A549 (cell line): ENCODE results near the gene WNT9A. TPM values are rescaled to one million over a fixed set of nuclear protein-coding genes. Genes with fewer than 3 reads are reported as not detected.

Experiments
- ATAC-seq, 2 experiments: fragments of 200-7000 bp in 1 of 2; fragments of >200 bp in 1 of 2; cut with Nextera tagmentation in 1 of 2; cut with Tn5 transposase in 1 of 2; 3 replicates each; pipeline versions ENCODE4 v1.8.0 to v1.9.1; 2018 to 2020; ENCODE audit warnings: mild to moderate bottlenecking in 1 of 2, moderate library complexity in 1 of 2
- CTCF ChIA-PET: fragments of 300-600 bp; sonication (Branson Sonifier 250); formaldehyde crosslinking; extraction: SDS; loops from one replicate; lab custom pipeline; 2021; ENCODE audit warnings: antibody characterized with exemption, inconsistent platforms; lab: Yijun Ruan, JAX
- POLR2A ChIA-PET: fragments of 350-600 bp; formaldehyde crosslinking; extraction: SDS; loops from one replicate; lab custom pipeline; 2021; ENCODE audit warnings: antibody characterized with exemption, inconsistent platforms; lab: Yijun Ruan, JAX
- DNase-seq, 2 experiments: peaks; one replicate each; pipeline versions ENCODE4 v3.0.0 to v3.0.0-alpha.2; 2011 to 2016; ENCODE audit warnings: low read depth in 1 of 2, low spot score in 1 of 2
- FAIRE-seq: peaks from 2 replicates; lab custom pipeline; 2011; peaks lifted over from hg19 to GRCh38; lab: Jason Lieb, UNC
- H3K27ac ChIP-seq, 2 experiments: fragments of >200 bp; sonication (Bioruptor Twin); formaldehyde crosslinking; 3 replicates each; pipeline ENCODE4 v1.5.1; 2016 to 2017
- H3K4me1 ChIP-seq: fragments of >200 bp; sonication (Bioruptor Twin); formaldehyde crosslinking; 3 replicates; pipeline ENCODE4 v1.6.1; 2016
- H3K4me2 ChIP-seq: fragments of >200 bp; sonication (Bioruptor Twin); formaldehyde crosslinking; 3 replicates; pipeline ENCODE4 v1.6.1; 2016
- H3K4me3 ChIP-seq: fragments of >200 bp; sonication (Bioruptor Twin); formaldehyde crosslinking; 3 replicates; pipeline ENCODE4 v1.5.1; 2016
- H3K9me3 ChIP-seq: fragments of >200 bp; sonication (Bioruptor Twin); formaldehyde crosslinking; 3 replicates; pipeline ENCODE4 v1.6.1; 2016
- BHLHE40 ChIP-seq: IDR thresholded peaks from 2 replicates; pipeline ENCODE4 v1.6.1; 2012; ENCODE audit warnings: low read depth, low read length, inconsistent platforms
- CEBPB ChIP-seq, 2 experiments: fragments of >200 bp in 1 of 2; sonication (Bioruptor Twin) in 1 of 2; formaldehyde crosslinking in 1 of 2; IDR thresholded peaks; 2 replicates each; pipeline ENCODE4 v1.6.1; 2012 to 2016
- EHMT2 ChIP-seq: fragments of 200-600 bp; sonication (generic); IDR thresholded peaks from 2 replicates; pipeline ENCODE4 v1.6.1; 2016; ENCODE audit warnings: antibody characterized with exemption, low read depth, mild to moderate bottlenecking, moderate library complexity
- EP300 ChIP-seq, 2 experiments: fragments of >200 bp; sonication (Bioruptor Twin); formaldehyde crosslinking; IDR thresholded peaks; 2 replicates in 1 of 2; 3 replicates in 1 of 2; pipeline ENCODE4 v1.6.1; 2016 to 2017
- ESRRA ChIP-seq: fragments of 150-350 bp; IDR thresholded peaks from 2 replicates; pipeline ENCODE4 v1.6.1; 2014; ENCODE audit warnings: mild to moderate bottlenecking, low read length, borderline replicate concordance
- FOSL2 ChIP-seq, 2 experiments: fragments of 450-650 bp in 1 of 2; fragments of >200 bp in 1 of 2; sonication (Bioruptor Twin) in 1 of 2; formaldehyde crosslinking; IDR thresholded peaks; 2 replicates each; pipeline versions ENCODE4 v1.5.0 to v1.6.1; 2016 to 2020; ENCODE audit warnings: mild to moderate bottlenecking in 1 of 2, moderate library complexity in 1 of 2
- FOXS1 ChIP-seq: fragments of 250-450 bp; sonication (Bioruptor Pico); IDR thresholded peaks from 2 replicates; pipeline ENCODE4 v1.5.0; 2020; ENCODE audit warnings: mild to moderate bottlenecking, moderate library complexity
- GATA3 ChIP-seq: IDR thresholded peaks from 2 replicates; pipeline ENCODE4 v1.6.1; 2012; ENCODE audit warnings: borderline replicate concordance
- HDAC2 ChIP-seq: fragments of 200-600 bp; sonication (generic); IDR thresholded peaks from 2 replicates; pipeline ENCODE4 v1.6.1; 2016
- HEYL ChIP-seq: fragments of 250-450 bp; sonication (Bioruptor Pico); IDR thresholded peaks from 2 replicates; pipeline ENCODE4 v1.8.0; 2021; ENCODE audit warnings: mild to moderate bottlenecking, moderate library complexity
- HOXB13 ChIP-seq: fragments of 250-450 bp; sonication (Bioruptor Pico); IDR thresholded peaks from 2 replicates; pipeline ENCODE4 v1.5.0; 2020; ENCODE audit warnings: low read depth, mild to moderate bottlenecking, moderate library complexity
- HOXB5 ChIP-seq: fragments of 250-450 bp; sonication (Bioruptor Pico); IDR thresholded peaks from 2 replicates; pipeline ENCODE4 v1.5.0; 2020; ENCODE audit warnings: mild to moderate bottlenecking, moderate library complexity
- JUN ChIP-seq, 2 experiments: fragments of >200 bp; sonication (Bioruptor Twin); formaldehyde crosslinking; IDR thresholded peaks; 2 replicates in 1 of 2; 3 replicates in 1 of 2; pipeline ENCODE4 v1.6.1; 2016 to 2017
- JUNB ChIP-seq: fragments of >200 bp; sonication (Bioruptor Twin); formaldehyde crosslinking; IDR thresholded peaks from 2 replicates; pipeline ENCODE4 v1.6.1; 2016
- KDM1A ChIP-seq: fragments of 200-600 bp; sonication (generic); IDR thresholded peaks from 2 replicates; pipeline ENCODE4 v1.6.1; 2016; ENCODE audit warnings: low read depth, mild to moderate bottlenecking
- MAZ ChIP-seq: fragments of 150-350 bp; IDR thresholded peaks from 2 replicates; pipeline ENCODE4 v1.6.1; 2014; ENCODE audit warnings: antibody characterized with exemption, low read depth, low read length, borderline replicate concordance
- NPAS2 ChIP-seq: fragments of 250-450 bp; sonication (Bioruptor Pico); IDR thresholded peaks from 2 replicates; pipeline ENCODE4 v1.8.0; 2022; ENCODE audit warnings: mild to moderate bottlenecking, moderate library complexity, borderline replicate concordance
- NR3C1 ChIP-seq: fragments of >200 bp; sonication (Bioruptor Twin); formaldehyde crosslinking; IDR thresholded peaks from 3 replicates; pipeline ENCODE4 v1.6.1; 2017
- RCOR1 ChIP-seq: fragments of 150-350 bp; IDR thresholded peaks from 2 replicates; pipeline ENCODE4 v1.6.1; 2014; ENCODE audit warnings: antibody characterized with exemption, low read length, low read depth
- RNF2 ChIP-seq: fragments of 200-600 bp; sonication (generic); IDR thresholded peaks from 2 replicates; pipeline ENCODE4 v1.6.1; 2016; ENCODE audit warnings: low read depth, mild to moderate bottlenecking, antibody characterized with exemption, moderate library complexity, borderline replicate concordance
- SREBF2 ChIP-seq: fragments of 450-650 bp; IDR thresholded peaks from 2 replicates; pipeline ENCODE4 v1.6.1; 2014; ENCODE audit warnings: mild to moderate bottlenecking, moderate library complexity
- TFCP2L1 ChIP-seq: fragments of 250-450 bp; sonication (Bioruptor Pico); IDR thresholded peaks from 2 replicates; pipeline ENCODE4 v1.5.0; 2021; ENCODE audit warnings: mild to moderate bottlenecking
- TP53 ChIP-seq: fragments of 250-450 bp; sonication (Bioruptor Pico); IDR thresholded peaks from 2 replicates; pipeline ENCODE4 v1.5.0; 2021; ENCODE audit warnings: mild to moderate bottlenecking, moderate library complexity
- USF2 ChIP-seq: fragments of 450-650 bp; IDR thresholded peaks from 2 replicates; pipeline ENCODE4 v1.6.1; 2014; ENCODE audit warnings: antibody characterized with exemption
- ZC3H11A ChIP-seq: fragments of 450-650 bp; IDR thresholded peaks from 2 replicates; pipeline ENCODE4 v1.6.1; 2014; ENCODE audit warnings: antibody characterized with exemption, mild to moderate bottlenecking
- ZNF302 ChIP-seq: fragments of 250-450 bp; sonication (Bioruptor Pico); IDR thresholded peaks from 2 replicates; pipeline ENCODE4 v1.9.0; 2021; ENCODE audit warnings: inconsistent platforms, mild to moderate bottlenecking, moderate library complexity
- WGBS: methylation state at CpG from one replicate; pipeline ENCODE4 v1.1.6; 2017; ENCODE audit errors: missing lambda C conversion rate; 5-methylcytosine and 5-hydroxymethylcytosine counted together
- polyA plus RNA-seq, 4 experiments: library from polyadenylated mRNA; depleted of rRNA in 3 of 4; stranded (reverse); fragments of >200 nt; fragmentation: RNase III in 1 of 4; extraction: RNeasy Plus Mini Kit Qiagen cat#74134 plus additional on column Dnase treatment in 1 of 4; gene quantifications; 2 replicates in 3 of 4; 3 replicates in 1 of 4; pipeline ENCODE4 v1.2.3, GENCODE V29; 2011 to 2017
- TF ChIP-seq, protein P1 (sequence below): fragments of 200-600 bp; sonication (generic); IDR thresholded peaks from 2 replicates; pipeline ENCODE4 v1.6.1; 2016; ENCODE audit warnings: antibody characterized with exemption, mild to moderate bottlenecking, moderate library complexity
- TF ChIP-seq, protein P2 (sequence below): fragments of 250-450 bp; sonication (Bioruptor Pico); IDR thresholded peaks from 2 replicates; pipeline ENCODE4 v1.5.0; 2020; ENCODE audit warnings: low read depth, mild to moderate bottlenecking, moderate library complexity
- TF ChIP-seq, protein P3 (sequence below): IDR thresholded peaks from 2 replicates; pipeline ENCODE4 v1.6.1; 2012

WNT9A gene
- polyA plus RNA-seq, 2 of the 4 experiments (the other 2 are of a cell fraction): 0.75 to 1.2 TPM

DNA sequence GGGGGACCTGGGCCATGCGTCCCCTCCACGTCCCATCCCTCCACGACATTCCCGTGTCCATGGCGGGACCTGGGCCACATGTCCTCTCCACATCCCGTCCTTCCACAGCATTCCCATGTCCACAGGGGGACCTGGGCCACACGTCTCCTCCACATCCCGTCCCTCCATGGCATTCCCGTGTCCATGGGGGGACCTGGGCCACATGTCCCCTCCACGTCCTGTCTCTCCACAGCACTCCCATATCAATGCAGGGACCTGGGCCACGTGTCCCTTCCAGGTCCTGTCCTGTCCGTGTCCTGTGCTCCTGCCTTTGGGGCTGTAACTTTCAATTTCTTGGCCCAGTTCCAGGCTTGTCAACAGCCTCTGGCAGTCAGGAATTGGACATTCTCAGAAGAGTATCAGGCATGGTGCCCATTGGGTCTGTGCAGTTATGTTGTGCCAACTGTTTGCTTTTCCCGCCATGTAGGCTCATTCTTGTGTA is 47.1 kb downstream of the WNT9A start:
- no peak for DNase-seq
- Histone ChIP-seq H3K9me3 (no peaks in the 10 kb centered on the region), H3K4me3 (no peak overlapping the region), H3K4me1 (no peaks in the 10 kb centered on the region), H3K27ac (no peak overlapping the region), H3K4me2 (no peak overlapping the region)
- TF ChIP-seq HOXB13 (CRISPR knock-in tag): no peak
- TF ChIP-seq BHLHE40: no peak
- TF ChIP-seq RCOR1: no peak
- no peak for TF ChIP-seq TFCP2L1
- TF ChIP-seq MAZ: no peak
- no peak for TF ChIP-seq EHMT2
- no peak for TF ChIP-seq HOXB5 (CRISPR knock-in tag)
- no peak for TF ChIP-seq JUNB
- no peak for TF ChIP-seq EP300 (IDR thresholded peaks at IDR 0.05)
- no peak for TF ChIP-seq NPAS2
- TF ChIP-seq NR3C1: no peak
- 78% methylated on average over 13 of the region's 13 CpGs for WGBS
- POLR2A ChIA-PET: no interaction called here
- CTCF ChIA-PET: interaction anchor here (1.3 kb wide), 1 partner anchor 10 kb away, joined by 4 read pairs; no protein-coding TSS in a partner anchor
- ATAC-seq: no peak
- FAIRE-seq: no peak

DNA sequence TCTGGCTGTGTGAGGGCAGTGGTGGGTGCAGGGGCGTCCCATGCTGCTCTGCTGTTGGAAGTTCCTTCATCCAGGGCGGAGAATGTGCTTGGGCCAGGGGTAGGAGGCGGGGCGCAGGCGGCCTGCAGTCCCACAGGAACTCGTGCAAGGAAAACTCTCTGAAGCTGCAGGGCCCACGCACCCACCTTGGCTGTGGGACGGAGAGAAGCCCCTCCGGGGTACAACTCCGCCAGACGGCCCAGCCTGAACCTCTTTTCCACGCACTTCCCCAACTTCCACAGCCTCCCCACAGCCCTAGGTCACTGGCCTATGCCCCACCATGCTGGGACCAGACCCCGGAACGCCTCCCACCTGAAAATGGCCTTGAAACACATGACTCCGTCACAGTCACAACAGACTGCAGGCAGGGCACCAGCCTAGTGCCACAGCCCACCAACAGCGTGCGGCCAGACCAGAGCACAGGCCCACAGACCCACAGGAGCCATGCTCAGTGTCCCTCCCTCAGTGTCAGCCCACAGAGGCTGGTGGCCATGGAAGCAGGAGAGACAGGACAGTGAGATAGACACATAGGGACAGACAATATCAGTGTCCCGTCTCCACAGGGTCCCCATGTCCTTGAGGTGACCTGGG is 47.8 kb downstream of the WNT9A start:
- 78% methylated on average over 18 of the region's 18 CpGs for WGBS
- H3K9me3 ChIP-seq: no peaks in the 10 kb centered on the region
- POLR2A ChIA-PET: no interaction called here
- no peak overlapping the region for H3K4me2 ChIP-seq
- TF ChIP-seq SREBF2: no peak
- TF ChIP-seq FOXS1 (CRISPR knock-in tag): no peak
- no peak for TF ChIP-seq USF2
- TF ChIP-seq HDAC2: no peak
- no peak for TF ChIP-seq RCOR1
- H3K4me1 ChIP-seq: no peaks in the 10 kb centered on the region
- CTCF ChIA-PET: no interaction called here
- no peak overlapping the region for H3K4me3 ChIP-seq
- DNase-seq (no peak), FAIRE-seq (no peak), ATAC-seq (peak; percentile 10 to 12; a peak in 3 of 6 replicates)
- H3K27ac ChIP-seq: no peak overlapping the region

DNA sequence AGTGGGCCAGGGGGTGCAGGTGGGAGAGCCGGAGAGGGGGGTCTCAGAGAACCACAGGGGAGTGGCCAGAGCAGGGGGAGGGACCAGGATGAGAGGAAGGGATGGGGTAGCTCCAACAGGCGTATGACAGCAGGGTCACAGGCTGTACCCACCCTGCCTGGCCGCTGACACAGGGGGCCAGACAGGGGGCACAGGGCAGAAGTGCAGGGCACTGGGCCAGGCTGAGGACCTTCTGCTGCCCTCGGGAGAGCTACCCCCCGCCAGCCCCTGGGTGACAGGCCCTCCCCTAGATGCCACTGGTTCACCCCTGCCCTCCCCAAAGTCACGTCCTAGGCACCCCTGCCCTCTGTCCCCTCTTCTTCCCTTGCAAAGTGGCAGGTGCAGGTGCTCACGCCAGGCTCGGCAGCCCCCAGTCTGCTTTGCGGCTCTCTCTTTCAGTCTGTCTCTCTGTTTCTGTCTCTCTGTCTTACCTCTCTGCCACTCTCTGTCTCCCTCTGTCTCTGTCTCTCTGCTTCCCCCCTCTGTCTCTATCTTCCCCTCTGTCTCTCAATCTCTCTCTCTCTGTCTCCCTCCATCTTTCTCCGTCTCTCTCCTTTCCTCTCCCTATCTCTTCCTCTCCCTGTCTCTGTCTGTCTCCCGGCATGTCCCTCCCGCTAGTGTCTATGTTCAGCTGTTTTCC is 48.5 kb downstream of the WNT9A start:
- POLR2A ChIA-PET: no interaction called here
- Histone ChIP-seq H3K4me2 (no peak overlapping the region), H3K27ac (no peak overlapping the region), H3K4me3 (no peak overlapping the region), H3K9me3 (no peaks in the 10 kb centered on the region), H3K4me1 (no peaks in the 10 kb centered on the region)
- DNase-seq (no peak), ATAC-seq (peak in 1 of 2 experiments; percentile 16; a peak in 2 of 6 replicates), FAIRE-seq (no peak)
- TF ChIP-seq GATA3: no peak
- TF ChIP-seq, protein P1, sequence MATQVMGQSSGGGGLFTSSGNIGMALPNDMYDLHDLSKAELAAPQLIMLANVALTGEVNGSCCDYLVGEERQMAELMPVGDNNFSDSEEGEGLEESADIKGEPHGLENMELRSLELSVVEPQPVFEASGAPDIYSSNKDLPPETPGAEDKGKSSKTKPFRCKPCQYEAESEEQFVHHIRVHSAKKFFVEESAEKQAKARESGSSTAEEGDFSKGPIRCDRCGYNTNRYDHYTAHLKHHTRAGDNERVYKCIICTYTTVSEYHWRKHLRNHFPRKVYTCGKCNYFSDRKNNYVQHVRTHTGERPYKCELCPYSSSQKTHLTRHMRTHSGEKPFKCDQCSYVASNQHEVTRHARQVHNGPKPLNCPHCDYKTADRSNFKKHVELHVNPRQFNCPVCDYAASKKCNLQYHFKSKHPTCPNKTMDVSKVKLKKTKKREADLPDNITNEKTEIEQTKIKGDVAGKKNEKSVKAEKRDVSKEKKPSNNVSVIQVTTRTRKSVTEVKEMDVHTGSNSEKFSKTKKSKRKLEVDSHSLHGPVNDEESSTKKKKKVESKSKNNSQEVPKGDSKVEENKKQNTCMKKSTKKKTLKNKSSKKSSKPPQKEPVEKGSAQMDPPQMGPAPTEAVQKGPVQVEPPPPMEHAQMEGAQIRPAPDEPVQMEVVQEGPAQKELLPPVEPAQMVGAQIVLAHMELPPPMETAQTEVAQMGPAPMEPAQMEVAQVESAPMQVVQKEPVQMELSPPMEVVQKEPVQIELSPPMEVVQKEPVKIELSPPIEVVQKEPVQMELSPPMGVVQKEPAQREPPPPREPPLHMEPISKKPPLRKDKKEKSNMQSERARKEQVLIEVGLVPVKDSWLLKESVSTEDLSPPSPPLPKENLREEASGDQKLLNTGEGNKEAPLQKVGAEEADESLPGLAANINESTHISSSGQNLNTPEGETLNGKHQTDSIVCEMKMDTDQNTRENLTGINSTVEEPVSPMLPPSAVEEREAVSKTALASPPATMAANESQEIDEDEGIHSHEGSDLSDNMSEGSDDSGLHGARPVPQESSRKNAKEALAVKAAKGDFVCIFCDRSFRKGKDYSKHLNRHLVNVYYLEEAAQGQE: no peak
- TF ChIP-seq, protein P2, sequence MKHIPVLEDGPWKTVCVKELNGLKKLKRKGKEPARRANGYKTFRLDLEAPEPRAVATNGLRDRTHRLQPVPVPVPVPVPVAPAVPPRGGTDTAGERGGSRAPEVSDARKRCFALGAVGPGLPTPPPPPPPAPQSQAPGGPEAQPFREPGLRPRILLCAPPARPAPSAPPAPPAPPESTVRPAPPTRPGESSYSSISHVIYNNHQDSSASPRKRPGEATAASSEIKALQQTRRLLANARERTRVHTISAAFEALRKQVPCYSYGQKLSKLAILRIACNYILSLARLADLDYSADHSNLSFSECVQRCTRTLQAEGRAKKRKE (CRISPR knock-in tag): no peak
- no peak for TF ChIP-seq ZNF302 (CRISPR knock-in tag)
- no peak for TF ChIP-seq SREBF2
- no peak for TF ChIP-seq JUNB
- no peak for TF ChIP-seq HDAC2
- TF ChIP-seq CEBPB (IDR thresholded peaks at IDR 0.05): no peak
- TF ChIP-seq FOSL2 (IDR thresholded peaks at IDR 0.05): no peak
- no peak for TF ChIP-seq FOSL2 (CRISPR knock-in tag; IDR thresholded peaks at IDR 0.05)
- no peak for TF ChIP-seq ZC3H11A
- TF ChIP-seq HEYL (CRISPR knock-in tag): no peak
- no peak for TF ChIP-seq KDM1A
- TF ChIP-seq RNF2: no peak
- no peak for TF ChIP-seq TP53 (CRISPR knock-in tag)
- no peak for TF ChIP-seq JUN (IDR thresholded peaks at IDR 0.05)
- no peak for TF ChIP-seq ESRRA
- no peak for TF ChIP-seq NR3C1
- TF ChIP-seq, protein P3, sequence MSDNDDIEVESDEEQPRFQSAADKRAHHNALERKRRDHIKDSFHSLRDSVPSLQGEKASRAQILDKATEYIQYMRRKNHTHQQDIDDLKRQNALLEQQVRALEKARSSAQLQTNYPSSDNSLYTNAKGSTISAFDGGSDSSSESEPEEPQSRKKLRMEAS: no peak
- CTCF ChIA-PET: no interaction called here
- 63% methylated on average over 10 of the region's 12 CpGs for WGBS
